ENCODE data around the gene CREB5. TPM values are rescaled to one million over a fixed set of nuclear protein-coding genes. Genes with fewer than 3 reads are reported as not detected.

CREB5 gene
- polyA plus RNA-seq, 1 donor from 2014 or later: 3.7 TPM

GRCh38 chr7:28837216-28837615 is 424.9 kb downstream of the CREB5 start:
- Histone ChIP-seq H3K9ac (ENCODE audit: low read length) (no peak overlapping the region), H3K9me2 (ENCODE audit: insufficient read depth, low read length) (no peaks in the 10 kb centered on the region), H3K9me3 (ENCODE audit: low read length) (no peaks in the 10 kb centered on the region), H3K79me2 (replicated peaks; ENCODE audit: insufficient read depth, low read length) (no peaks in the 10 kb centered on the region), H3F3A (ENCODE audit: insufficient read depth, low read length, poor library complexity, severe bottlenecking) (no peaks in the 10 kb centered on the region), H3K4me2 (ENCODE audit: low read length) (no peak overlapping the region), H3K27me3 (ENCODE audit: insufficient read depth, low read depth, low read length) (no peaks in the 10 kb centered on the region), H2AFZ (ENCODE audit: low read depth, low read length) (no peak overlapping the region), H3K27ac (ENCODE audit: low read length) (no peak overlapping the region), H4K20me1 (ENCODE audit: insufficient read depth) (no peaks in the 10 kb centered on the region), H3K36me3 (ENCODE audit: insufficient read depth, low read length) (no peaks in the 10 kb centered on the region), H3K4me3 (ENCODE audit: low read length) (no peak overlapping the region)
- TF ChIP-seq CTCF (IDR thresholded peaks at IDR 0.05; ENCODE audit: poor library complexity, severe bottlenecking) (no peak), EP300 (conservative IDR thresholded peaks at IDR 0.05; ENCODE audit: poor library complexity, severe bottlenecking) (no peak), EZH2 (IDR thresholded peaks at IDR 0.05; ENCODE audit: borderline replicate concordance, insufficient read depth, low read length, poor library complexity, severe bottlenecking) (no peak), TAF1 (IDR thresholded peaks at IDR 0.05; ENCODE audit: low read depth) (no peak), REST (IDR thresholded peaks at IDR 0.05; ENCODE audit: borderline replicate concordance) (no peak), POLR2AphosphoS5 (IDR thresholded peaks at IDR 0.05) (no peak)

- H3K4me3 ChIP-seq (ENCODE audit: low read length): no peak overlapping the region
- TF ChIP-seq TAF1 (IDR thresholded peaks at IDR 0.05; ENCODE audit: low read depth) (no peak), CTCF (IDR thresholded peaks at IDR 0.05; ENCODE audit: poor library complexity, severe bottlenecking) (no peak), RAD21 (conservative IDR thresholded peaks at IDR 0.05) (no peak), EP300 (conservative IDR thresholded peaks at IDR 0.05; ENCODE audit: poor library complexity, severe bottlenecking) (no peak), SMC3 (conservative IDR thresholded peaks at IDR 0.05; ENCODE audit: poor library complexity) (no peak), MXI1 (conservative IDR thresholded peaks at IDR 0.05; ENCODE audit: poor library complexity, severe bottlenecking) (no peak), EZH2 (IDR thresholded peaks at IDR 0.05; ENCODE audit: borderline replicate concordance, insufficient read depth, low read length, poor library complexity, severe bottlenecking) (no peak), POLR2AphosphoS5 (IDR thresholded peaks at IDR 0.05) (no peak), REST (IDR thresholded peaks at IDR 0.05; ENCODE audit: borderline replicate concordance) (no peak)
- no peaks in the 10 kb centered on the region for H4K20me1 ChIP-seq (ENCODE audit: insufficient read depth)
- H3K27me3 ChIP-seq (ENCODE audit: insufficient read depth, low read depth, low read length): no peaks in the 10 kb centered on the region
- no peak overlapping the region for H3K4me2 ChIP-seq (ENCODE audit: low read length)
- no peaks in the 10 kb centered on the region for H3K36me3 ChIP-seq (ENCODE audit: insufficient read depth, low read length)
- no peak overlapping the region for H3K27ac ChIP-seq (ENCODE audit: low read length)
- H2AFZ ChIP-seq (ENCODE audit: low read depth, low read length): no peak overlapping the region
- no peaks in the 10 kb centered on the region for H3F3A ChIP-seq (ENCODE audit: insufficient read depth, low read length, poor library complexity, severe bottlenecking)
- H3K79me2 ChIP-seq (replicated peaks; ENCODE audit: insufficient read depth, low read length): no peaks in the 10 kb centered on the region
- no peaks in the 10 kb centered on the region for H3K9me3 ChIP-seq (ENCODE audit: low read length)
- no peak overlapping the region for H3K9ac ChIP-seq (ENCODE audit: low read length)
- no peaks in the 10 kb centered on the region for H3K9me2 ChIP-seq (ENCODE audit: insufficient read depth, low read length)
Measured at GRCh38 chr7:28840592-28840995, 428.3 kb downstream of the CREB5 start.
